HEK293T (cell line): Measurements from ENCODE around the gene MAD1L1.

Experiments used
- CTCF ChIA-PET: fragments of 350-600 bp; formaldehyde crosslinking; extraction: SDS; loops from one replicate; lab custom pipeline; 2021; ENCODE audit warnings: antibody characterized with exemption, inconsistent platforms; lab: Yijun Ruan, JAX
- POLR2A ChIA-PET: fragments of 350-600 bp; formaldehyde crosslinking; extraction: SDS; loops from one replicate; lab custom pipeline; 2020; ENCODE audit warnings: antibody characterized with exemption, inconsistent platforms; lab: Yijun Ruan, JAX
- DNase-seq: peaks from one replicate; pipeline ENCODE4 v3.0.0; 2012; ENCODE audit warnings: mixed read lengths; ENCODE audit errors: extremely low spot score
- ARNT ChIP-seq: fragments of 450-650 bp; IDR thresholded peaks from 2 replicates; pipeline ENCODE4 v1.6.1; 2017; ENCODE audit warnings: mild to moderate bottlenecking
- BHLHE40 ChIP-seq: fragments of 450-650 bp; IDR thresholded peaks from 2 replicates; pipeline ENCODE4 v1.6.1; 2016; ENCODE audit warnings: mild to moderate bottlenecking, moderate library complexity, borderline replicate concordance
- CTBP1 ChIP-seq: fragments of 450-650 bp; IDR thresholded peaks from 2 replicates; pipeline ENCODE4 v1.6.1; 2016; ENCODE audit warnings: borderline replicate concordance
- ELF4 ChIP-seq: fragments of 450-650 bp; IDR thresholded peaks from 2 replicates; pipeline ENCODE4 v1.6.1; 2017; ENCODE audit warnings: antibody characterized with exemption
- FOXA1 ChIP-seq: fragments of 450-650 bp; IDR thresholded peaks from 2 replicates; pipeline ENCODE4 v1.6.1; 2016; ENCODE audit warnings: mild to moderate bottlenecking
- FOXK2 ChIP-seq: fragments of 450-650 bp; IDR thresholded peaks from 2 replicates; pipeline ENCODE4 v1.6.1; 2016; ENCODE audit warnings: mild to moderate bottlenecking
- FOXM1 ChIP-seq: fragments of 450-650 bp; IDR thresholded peaks from 2 replicates; pipeline ENCODE4 v1.6.1; 2017; ENCODE audit warnings: mild to moderate bottlenecking, borderline replicate concordance
- HDGF ChIP-seq: fragments of 450-650 bp; IDR thresholded peaks from 2 replicates; pipeline ENCODE4 v1.6.1; 2017; ENCODE audit warnings: antibody characterized with exemption, borderline replicate concordance
- L3MBTL2 ChIP-seq: fragments of 450-650 bp; conservative IDR thresholded peaks from 2 replicates; pipeline ENCODE4 v1.6.1; 2016; ENCODE audit warnings: mild to moderate bottlenecking
- LEF1 ChIP-seq: fragments of 450-650 bp; IDR thresholded peaks from 2 replicates; pipeline ENCODE4 v1.6.1; 2017; ENCODE audit warnings: mild to moderate bottlenecking, borderline replicate concordance
- NFRKB ChIP-seq: fragments of 450-650 bp; IDR thresholded peaks from 2 replicates; pipeline ENCODE4 v1.6.1; 2016; ENCODE audit warnings: mild to moderate bottlenecking, moderate library complexity
- SP1 ChIP-seq: fragments of 450-650 bp; IDR thresholded peaks from 2 replicates; pipeline ENCODE4 v1.6.1; 2017
- SUZ12 ChIP-seq: fragments of 450-650 bp; IDR thresholded peaks from 2 replicates; pipeline ENCODE4 v1.6.1; 2016; ENCODE audit warnings: mild to moderate bottlenecking
- TARDBP ChIP-seq: fragments of 450-650 bp; IDR thresholded peaks from 2 replicates; pipeline ENCODE4 v1.6.1; 2016
- ZNF384 ChIP-seq: fragments of 450-650 bp; IDR thresholded peaks from 2 replicates; pipeline ENCODE4 v1.6.1; 2016
- TF ChIP-seq, protein P1 (sequence below): fragments of 450-650 bp; IDR thresholded peaks from 2 replicates; pipeline ENCODE4 v1.6.1; 2016

Gene MAD1L1

DNA sequence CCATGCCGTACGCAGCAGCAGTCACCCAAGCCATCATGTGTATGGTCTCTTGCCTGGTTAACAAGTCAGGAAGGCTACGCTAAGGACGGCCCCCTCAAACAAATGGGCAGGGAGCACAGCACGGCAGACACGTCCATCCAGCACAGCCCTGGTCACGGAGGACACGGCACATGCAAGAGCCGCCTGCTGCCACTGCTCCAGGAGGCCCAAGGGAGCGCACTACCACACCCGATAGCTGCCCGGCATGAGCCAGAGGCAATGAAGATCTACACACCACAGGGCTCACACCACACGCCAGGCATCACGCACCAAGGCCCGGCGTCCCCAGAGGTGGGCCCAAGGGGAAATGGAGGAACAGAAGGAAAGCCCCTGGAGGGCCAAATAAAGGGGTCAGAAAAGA is 134.2 kb downstream of the MAD1L1 start:
- TF ChIP-seq LEF1 (no peak), NFRKB (no peak), ZNF384 (no peak), FOXM1 (no peak), L3MBTL2 (no peak), TARDBP (no peak), CTBP1 (no peak), ELF4 (no peak), SUZ12 (no peak), SP1 (no peak), HDGF (no peak), BHLHE40 (no peak), FOXA1 (no peak), FOXK2 (no peak), ARNT (no peak)
- TF ChIP-seq, protein P1, sequence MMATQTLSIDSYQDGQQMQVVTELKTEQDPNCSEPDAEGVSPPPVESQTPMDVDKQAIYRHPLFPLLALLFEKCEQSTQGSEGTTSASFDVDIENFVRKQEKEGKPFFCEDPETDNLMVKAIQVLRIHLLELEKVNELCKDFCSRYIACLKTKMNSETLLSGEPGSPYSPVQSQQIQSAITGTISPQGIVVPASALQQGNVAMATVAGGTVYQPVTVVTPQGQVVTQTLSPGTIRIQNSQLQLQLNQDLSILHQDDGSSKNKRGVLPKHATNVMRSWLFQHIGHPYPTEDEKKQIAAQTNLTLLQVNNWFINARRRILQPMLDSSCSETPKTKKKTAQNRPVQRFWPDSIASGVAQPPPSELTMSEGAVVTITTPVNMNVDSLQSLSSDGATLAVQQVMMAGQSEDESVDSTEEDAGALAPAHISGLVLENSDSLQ, result no peak
- no peak for DNase-seq
- POLR2A ChIA-PET, result no interaction called here
- CTCF ChIA-PET, result no interaction called here

DNA sequence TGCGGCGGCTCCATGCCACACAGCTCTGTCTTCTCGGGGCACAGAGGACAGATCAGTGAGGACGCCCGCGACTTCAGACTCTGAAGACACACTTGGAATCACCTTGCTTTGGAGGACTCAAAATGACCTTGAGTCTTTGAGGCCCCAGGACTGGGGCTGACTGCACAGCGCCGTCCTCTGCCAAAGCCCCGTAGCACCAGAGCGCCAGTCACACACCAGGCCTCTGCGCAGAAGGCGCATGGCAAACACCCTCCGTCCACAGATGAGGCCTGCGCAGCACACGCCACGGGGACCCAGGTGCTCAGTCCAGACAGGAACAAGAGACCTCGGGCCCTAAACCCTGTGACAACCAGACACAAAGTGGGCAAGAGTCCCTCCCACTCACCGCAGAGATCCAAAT is 134.7 kb downstream of the MAD1L1 start:
- TF ChIP-seq CTBP1 (no peak), FOXM1 (no peak), SP1 (no peak), L3MBTL2 (no peak), FOXA1 (no peak), ZNF384 (no peak), FOXK2 (no peak), LEF1 (no peak), TARDBP (no peak), SUZ12 (no peak), ELF4 (no peak), HDGF (no peak), ARNT (no peak), NFRKB (no peak), BHLHE40 (no peak)
- TF ChIP-seq, protein P1, result no peak

DNA sequence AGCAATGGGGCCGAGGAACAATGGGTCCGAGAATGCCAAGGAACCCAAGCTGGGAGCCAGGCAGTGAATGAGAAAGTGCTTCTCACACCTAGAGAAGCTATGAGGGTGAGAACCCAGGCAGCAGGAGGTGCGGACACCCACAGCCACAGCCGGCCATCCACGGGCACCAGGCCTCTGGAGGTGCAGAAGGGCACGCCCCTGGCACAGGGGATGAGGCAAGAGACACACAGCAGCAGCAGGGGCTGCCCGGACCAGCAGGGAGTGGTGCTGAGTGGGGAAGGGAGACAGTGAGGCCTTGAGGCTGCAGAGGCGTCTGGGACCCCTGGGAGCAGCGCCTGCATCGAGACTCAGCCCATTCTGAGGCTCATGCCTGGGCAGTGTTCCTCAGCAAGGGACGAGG is 135.3 kb downstream of the MAD1L1 start:
- ChIA-PET POLR2A (no interaction called here), CTCF (no interaction called here)
- no peak for DNase-seq
- TF ChIP-seq, protein P1, result no peak

More for the DNA sequence above, 134.7 kb downstream of the MAD1L1 start:
- no peak for DNase-seq
- ChIA-PET POLR2A (no interaction called here), CTCF (no interaction called here)

DNA sequence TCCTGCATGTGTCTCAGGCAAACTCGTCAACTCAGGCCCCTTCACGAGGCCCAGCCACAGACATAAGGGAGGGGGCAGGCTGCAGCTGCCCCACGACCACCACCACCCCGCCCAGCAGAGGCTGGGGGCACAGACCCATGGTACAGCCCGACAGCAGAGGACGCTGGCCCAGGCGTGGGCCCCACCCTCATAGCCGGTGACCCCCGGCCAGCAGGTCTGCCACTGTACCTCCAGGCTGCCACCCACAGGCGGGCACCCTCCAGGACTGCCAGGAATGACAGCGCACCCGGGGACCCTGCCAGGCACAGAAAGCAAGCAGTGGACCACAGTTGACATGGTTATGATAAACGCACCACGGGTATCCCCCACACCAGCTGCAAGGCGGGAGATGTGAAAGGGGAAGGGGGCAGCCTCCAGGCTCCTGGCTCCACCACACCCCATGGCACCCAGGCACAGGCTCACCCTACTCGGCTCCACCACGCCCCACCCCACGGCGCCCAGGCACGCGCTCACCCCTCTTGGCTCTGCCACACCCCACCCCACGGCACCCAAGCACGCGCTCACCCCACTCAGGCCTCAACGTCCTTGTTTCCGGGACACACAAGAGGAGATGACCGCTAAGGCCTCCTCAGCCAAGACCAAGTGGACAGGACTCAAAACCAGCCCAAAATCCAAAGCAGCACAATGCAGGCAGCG is 135.9 kb downstream of the MAD1L1 start:
- no peak for DNase-seq
- TF ChIP-seq ARNT (no peak), TARDBP (no peak), SUZ12 (no peak), CTBP1 (no peak), SP1 (no peak), L3MBTL2 (no peak), FOXK2 (no peak)
- TF ChIP-seq, protein P1, result no peak
- ChIA-PET CTCF (no interaction called here), POLR2A (no interaction called here)

DNA sequence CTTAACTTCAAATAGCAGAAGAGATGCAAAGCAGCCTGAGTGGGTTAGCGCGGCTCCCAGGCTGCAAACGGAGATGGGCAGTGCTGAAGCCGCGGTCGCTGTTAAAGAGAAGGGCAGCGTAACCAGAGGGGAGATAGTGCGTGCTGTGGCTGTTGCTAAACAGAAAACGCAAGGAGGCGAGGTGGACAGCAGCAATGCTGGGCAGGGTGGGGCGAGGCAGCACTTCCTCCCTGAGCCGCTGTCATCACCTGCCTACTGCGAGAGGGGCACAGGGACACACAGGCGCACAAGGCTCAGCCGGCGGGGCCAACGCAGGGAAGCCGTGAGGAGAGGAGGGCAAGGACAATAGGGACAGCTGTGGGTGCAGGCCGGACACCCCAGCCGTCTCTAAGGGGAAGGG is 137.3 kb downstream of the MAD1L1 start:
- DNase-seq, result no peak
- ChIA-PET CTCF (no interaction called here), POLR2A (no interaction called here)
- no peak for TF ChIP-seq FOXM1

DNA sequence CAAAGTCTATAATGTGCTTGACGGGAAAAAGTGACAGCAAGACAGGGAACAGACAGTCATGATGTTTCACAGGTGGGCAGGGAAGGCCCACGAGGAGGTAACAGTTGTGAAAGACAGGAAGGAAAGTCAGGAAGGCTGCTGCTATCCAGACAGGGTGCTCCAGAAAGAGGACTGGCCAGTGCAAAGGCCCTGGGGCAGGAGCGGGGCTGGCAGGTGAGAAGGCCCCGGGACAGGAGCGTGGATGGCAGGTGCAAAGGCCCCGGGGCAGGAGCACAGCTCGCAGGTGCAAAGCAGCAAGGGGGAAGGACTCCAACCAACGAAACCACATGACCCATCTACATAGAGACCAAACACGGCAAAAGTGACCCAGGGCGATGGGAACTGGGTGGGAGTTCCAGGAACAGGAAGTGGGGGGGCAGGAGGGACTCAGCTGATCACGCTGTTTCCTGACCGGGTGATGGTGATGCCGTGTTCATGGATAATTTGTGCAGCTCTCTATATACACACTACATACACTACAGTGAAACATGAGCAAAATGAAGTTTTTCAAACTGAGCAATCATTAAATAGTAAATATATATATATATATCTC is 138.2 kb downstream of the MAD1L1 start:
- TF ChIP-seq ELF4, result no peak
- TF ChIP-seq ARNT, result no peak
- no peak for TF ChIP-seq HDGF
- no peak for TF ChIP-seq FOXM1
- no peak for TF ChIP-seq LEF1
- TF ChIP-seq FOXA1, result no peak
- no peak for TF ChIP-seq NFRKB
- TF ChIP-seq BHLHE40, result no peak
- no peak for TF ChIP-seq FOXK2
- no peak for TF ChIP-seq SP1
- TF ChIP-seq L3MBTL2, result no peak
- TF ChIP-seq, protein P1, result no peak
- no peak for TF ChIP-seq ZNF384
- TF ChIP-seq TARDBP, result no peak
- TF ChIP-seq CTBP1, result no peak
- no peak for TF ChIP-seq SUZ12
- ChIA-PET CTCF (no interaction called here), POLR2A (no interaction called here)
- no peak for DNase-seq
